GM12878 (cell line): ENCODE data around the gene MAPK8IP1. TPM values are rescaled to one million over a fixed set of nuclear protein-coding genes. Genes with fewer than 3 reads are reported as not detected.

Source experiments
- ATF3 ChIP-seq: IDR thresholded peaks from 2 replicates; pipeline ENCODE4 v1.6.1; 2011; ENCODE audit warnings: low read depth, mild to moderate bottlenecking, low read length, moderate library complexity, borderline replicate concordance; ENCODE audit errors: extremely low read depth
- BRCA1 ChIP-seq: IDR thresholded peaks from 2 replicates; pipeline ENCODE4 v1.6.1; 2011; ENCODE audit warnings: low read depth, low read length, improper control_type of control experiment
- CEBPB ChIP-seq, 2 experiments: fragments of 150-350 bp in 1 of 2; IDR thresholded peaks; 2 replicates each; pipeline ENCODE4 v1.6.1; 2012 to 2014; ENCODE audit warnings: low read depth in 2 of 2, low read length in 2 of 2, borderline replicate concordance in 1 of 2, inconsistent platforms in 1 of 2
- DPF2 ChIP-seq: fragments of 450-650 bp; IDR thresholded peaks from 2 replicates; pipeline ENCODE4 v1.6.1; 2017; ENCODE audit warnings: mild to moderate bottlenecking
- E4F1 ChIP-seq: fragments of 450-650 bp; IDR thresholded peaks from 2 replicates; pipeline ENCODE4 v1.6.1; 2018; ENCODE audit warnings: borderline replicate concordance, mild to moderate bottlenecking; ENCODE audit not compliant: partially characterized antibody
- EP300 ChIP-seq, 2 experiments: fragments of 150-350 bp in 1 of 2; IDR thresholded peaks; 2 replicates each; pipeline ENCODE4 v1.6.1; 2011 to 2012; ENCODE audit warnings: low read depth in 2 of 2, low read length in 2 of 2, borderline replicate concordance in 1 of 2, improper control_type of control experiment in 1 of 2, inconsistent platforms in 1 of 2; ENCODE audit not compliant: control insufficient read depth in 1 of 2
- FOS ChIP-seq: IDR thresholded peaks from 3 replicates; pipeline ENCODE4 v1.6.1; 2011; ENCODE audit warnings: borderline replicate concordance; ENCODE audit not compliant: insufficient read length; ENCODE audit errors: extremely low read depth
- FOXK2 ChIP-seq: fragments of 450-650 bp; IDR thresholded peaks from 2 replicates; pipeline ENCODE4 v1.6.1; 2017; ENCODE audit warnings: mild to moderate bottlenecking, moderate library complexity
- HDAC2 ChIP-seq: fragments of 200-600 bp; sonication (generic); IDR thresholded peaks from 2 replicates; pipeline ENCODE4 v1.6.1; 2017
- LARP7 ChIP-seq: fragments of 450-650 bp; IDR thresholded peaks from 2 replicates; pipeline ENCODE4 v1.6.1; 2017; ENCODE audit warnings: mild to moderate bottlenecking
- MTA2 ChIP-seq: fragments of 450-650 bp; IDR thresholded peaks from 2 replicates; pipeline ENCODE4 v1.6.1; 2016; ENCODE audit warnings: low read depth, mild to moderate bottlenecking, moderate library complexity
- NFYB ChIP-seq: IDR thresholded peaks from 2 replicates; pipeline ENCODE4 v1.6.1; 2011; ENCODE audit warnings: low read depth, mild to moderate bottlenecking, low read length, improper control_type of control experiment, moderate library complexity; ENCODE audit not compliant: insufficient read depth
- NRF1 ChIP-seq: conservative IDR thresholded peaks from 2 replicates; pipeline ENCODE4 v1.6.1; 2011; ENCODE audit warnings: mild to moderate bottlenecking, low read depth, low read length, improper control_type of control experiment
- RBBP5 ChIP-seq: fragments of 200-600 bp; sonication (generic); conservative IDR thresholded peaks from 2 replicates; pipeline ENCODE4 v1.6.1; 2016
- RELA ChIP-seq: fragments of 450-650 bp; IDR thresholded peaks from 2 replicates; pipeline ENCODE4 v1.8.0; 2014; ENCODE audit warnings: borderline replicate concordance; ENCODE audit not compliant: partially characterized antibody
- SIX5 ChIP-seq: IDR thresholded peaks from 2 replicates; pipeline ENCODE4 v1.6.1; 2011; ENCODE audit warnings: mild to moderate bottlenecking, low read depth, low read length, moderate library complexity; ENCODE audit not compliant: severe bottlenecking
- SPI1 ChIP-seq: IDR thresholded peaks from 2 replicates; pipeline ENCODE4 v1.6.1; 2011; ENCODE audit warnings: low read depth, mild to moderate bottlenecking, low read length, moderate library complexity, borderline replicate concordance; ENCODE audit not compliant: insufficient read depth
- TCF7 ChIP-seq: IDR thresholded peaks from 2 replicates; pipeline ENCODE4 v1.6.1; 2014; ENCODE audit warnings: antibody characterized with exemption, borderline replicate concordance
- USF2 ChIP-seq: IDR thresholded peaks from 2 replicates; pipeline ENCODE4 v1.6.1; 2011; ENCODE audit warnings: low read depth, low read length, improper control_type of control experiment, borderline replicate concordance
- YY1 ChIP-seq: IDR thresholded peaks from 2 replicates; pipeline ENCODE4 v1.6.1; 2011; ENCODE audit warnings: low read depth, mild to moderate bottlenecking, low read length
- ZNF622 ChIP-seq: fragments of 450-650 bp; IDR thresholded peaks from 2 replicates; pipeline ENCODE4 v1.6.1; 2017; ENCODE audit warnings: mild to moderate bottlenecking, inconsistent platforms
- ZNF687 ChIP-seq: fragments of 450-650 bp; IDR thresholded peaks from 2 replicates; pipeline ENCODE4 v1.6.1; 2017; ENCODE audit warnings: mild to moderate bottlenecking, moderate library complexity
- polyA plus RNA-seq, 11 experiments: library from polyadenylated mRNA; depleted of rRNA in 4 of 11; unstranded in 6 of 11; stranded (reverse) in 5 of 11; fragments of >200 nt; fragmentation: Nextera tagmentation in 4 of 11; fragmentation: Illumina TruSeq in 1 of 11; extraction: Ambion mirVana in 4 of 11; extraction: Trizol in 1 of 11; gene quantifications; 1 replicate in 1 of 11; 2 replicates in 10 of 11; pipeline versions ENCODE4 v1.2.1 to v1.2.3, GENCODE V29; 2011 to 2016; ENCODE audit warnings: inconsistent platforms in 2 of 11, missing spikeins in 2 of 11, low read depth in 1 of 11
- total RNA-seq, 4 experiments: library from RNA; depleted of rRNA in 3 of 4; stranded (reverse); fragments of >200 nt in 3 of 4; fragmentation: Illumina TruSeq in 1 of 4; extraction: Trizol in 1 of 4; gene quantifications; 2 replicates each; pipeline versions ENCODE4 v1.2.1 to v1.2.3, GENCODE V29; 2013 to 2021

The MAPK8IP1 gene
- total and polyA plus RNA-seq, 10 of the 15 experiments (the other 5 are each of a cell fraction or from before 2014, with no cell fraction given): 0.04 to 0.44 (median 0.11) TPM; not detected in 2

- TF ChIP-seq SPI1 (peak; percentile 35; the same call in 1 of the 2 replicates), CEBPB (IDR thresholded peaks at IDR 0.05; ENCODE audit: borderline replicate concordance in 1 of 2, low read depth in 2 of 2, low read length in 2 of 2) (no peak), RBBP5 (no peak), EP300 (IDR thresholded peaks at IDR 0.05; ENCODE audit: borderline replicate concordance in 1 of 2, control insufficient read depth in 1 of 2, low read depth in 2 of 2, low read length in 2 of 2) (no peak), YY1 (peak; percentile 76), LARP7 (peak; percentile 34; the same call in 1 of the 2 replicates), USF2 (no peak), BRCA1 (no peak), E4F1 (no peak), NFYB (no peak), FOXK2 (no peak), MTA2 (0 out of 2 replicates have a peak, but pooled peaks have one; percentile 32), HDAC2 (no peak), NRF1 (no peak), SIX5 (no peak), ATF3 (no peak), FOS (no peak), RELA (no peak), DPF2 (peak; percentile 28), ZNF622 (no peak), TCF7 (no peak), ZNF687 (no peak)
These were observed 42.1 kb upstream of the MAPK8IP1 start (continued) for GRCh38 chr11:45843158-45843924.
